Stimulated activated naive CD8-positive, alpha-beta T cell treated with anti-CD3 and anti-CD28 coated beads, Interleukin-15, Interleukin-2, amounts not matched to agents 100 ng/mL and 50 ng/mL, for 24 hours (primary cell): Measurements from ENCODE around the gene SPSB1.

ENCODE experiments used
- H3K27ac Mint-ChIP-seq: one replicate; pipeline ENCODE4 v1.8.0; 2021; ENCODE audit warnings: mild to moderate bottlenecking, mixed read lengths
- H3K27me3 Mint-ChIP-seq: one replicate; pipeline ENCODE4 v1.8.0; 2021; ENCODE audit warnings: mixed read lengths
- H3K36me3 Mint-ChIP-seq: one replicate; pipeline ENCODE4 v1.8.0; 2021; ENCODE audit warnings: low read depth, mixed read lengths
- H3K4me1 Mint-ChIP-seq: one replicate; pipeline ENCODE4 v1.8.0; 2021; ENCODE audit warnings: low read depth, mixed read lengths
- H3K4me3 Mint-ChIP-seq: one replicate; pipeline ENCODE4 v1.8.0; 2021; ENCODE audit warnings: mild to moderate bottlenecking, mixed read lengths
- H3K9me3 Mint-ChIP-seq: one replicate; pipeline ENCODE4 v1.8.0; 2021; ENCODE audit warnings: mixed read lengths

SPSB1 gene

DNA sequence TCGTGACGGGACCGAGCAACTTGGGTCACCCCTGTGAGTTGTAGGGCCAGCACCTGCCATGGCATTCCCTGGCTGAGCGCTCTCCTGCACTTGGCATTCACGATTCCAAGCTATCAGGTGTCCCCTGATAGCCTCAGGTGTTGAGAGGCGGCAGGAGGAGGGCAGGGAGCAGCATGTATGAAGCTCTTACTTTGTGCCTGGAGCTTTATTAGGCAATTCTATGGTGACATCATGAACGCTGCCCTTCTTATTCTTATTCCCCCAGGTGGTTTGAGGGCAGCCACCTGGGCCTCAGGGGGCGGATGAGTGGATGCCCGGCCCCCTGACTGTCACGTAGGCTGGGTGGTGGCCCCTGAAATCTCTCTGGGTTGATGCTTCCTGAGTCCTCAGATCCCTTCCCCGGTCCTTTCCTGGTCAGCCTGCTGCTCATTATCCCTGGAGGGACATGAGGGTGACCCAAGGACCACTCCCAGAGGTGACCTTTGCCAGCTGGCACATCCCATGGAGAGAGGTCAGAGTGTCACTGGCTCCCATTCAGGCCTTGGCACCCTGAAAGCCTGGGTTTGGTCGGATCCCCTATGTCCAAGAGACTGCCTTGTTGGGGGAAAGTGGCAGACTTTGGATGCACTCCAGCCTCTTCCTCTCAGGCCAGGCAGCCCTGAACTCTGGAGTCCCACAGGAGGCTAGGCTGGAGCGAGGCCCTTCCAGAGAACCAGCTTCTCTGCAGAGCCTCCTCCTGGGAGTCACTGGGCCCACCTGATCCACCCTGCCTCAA lies 51.9 kb downstream of the SPSB1 start:
- H3K27me3 Mint-ChIP-seq: no peaks in the 10 kb centered on the region
- peaks cover 3% of the 10 kb centered on the region for H3K9me3 Mint-ChIP-seq
- H3K4me1 Mint-ChIP-seq: no peaks in the 10 kb centered on the region
- no peak overlapping the region for H3K4me3 Mint-ChIP-seq
- no peak overlapping the region for H3K27ac Mint-ChIP-seq
- H3K36me3 Mint-ChIP-seq: no peaks in the 10 kb centered on the region

GRCh38 chr1:9345471-9345870 lies 52.8 kb downstream of the SPSB1 start:
- Mint-ChIP-seq H3K27ac (no peak overlapping the region), H3K27me3 (no peaks in the 10 kb centered on the region), H3K4me3 (no peak overlapping the region), H3K36me3 (no peaks in the 10 kb centered on the region), H3K4me1 (no peaks in the 10 kb centered on the region), H3K9me3 (peaks cover 3% of the 10 kb centered on the region)

DNA sequence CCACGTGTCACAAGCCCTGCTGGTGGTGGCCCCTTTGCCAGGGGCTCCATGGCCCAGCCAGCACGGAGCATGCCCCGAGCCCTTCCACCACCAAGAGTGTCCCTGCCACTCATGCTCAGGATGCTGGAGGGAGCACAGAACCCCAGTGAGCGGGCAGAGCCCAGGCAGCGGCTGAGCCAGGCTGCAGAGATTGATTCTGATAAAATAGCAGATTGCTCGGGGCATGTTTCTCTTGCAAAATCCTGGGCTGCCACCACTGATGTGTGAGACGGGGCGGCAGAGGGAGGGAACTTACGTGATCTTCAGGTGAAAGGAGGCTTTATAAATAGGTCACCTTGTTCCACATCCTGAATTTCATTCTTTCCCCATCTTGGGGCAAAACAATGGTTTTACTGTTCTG lies 53.2 kb downstream of the SPSB1 start:
- H3K4me3 Mint-ChIP-seq: no peak overlapping the region
- H3K36me3 Mint-ChIP-seq: no peaks in the 10 kb centered on the region
- H3K4me1 Mint-ChIP-seq: no peaks in the 10 kb centered on the region
- no peaks in the 10 kb centered on the region for H3K27me3 Mint-ChIP-seq
- peaks cover 3% of the 10 kb centered on the region for H3K9me3 Mint-ChIP-seq
- H3K27ac Mint-ChIP-seq: no peak overlapping the region

DNA sequence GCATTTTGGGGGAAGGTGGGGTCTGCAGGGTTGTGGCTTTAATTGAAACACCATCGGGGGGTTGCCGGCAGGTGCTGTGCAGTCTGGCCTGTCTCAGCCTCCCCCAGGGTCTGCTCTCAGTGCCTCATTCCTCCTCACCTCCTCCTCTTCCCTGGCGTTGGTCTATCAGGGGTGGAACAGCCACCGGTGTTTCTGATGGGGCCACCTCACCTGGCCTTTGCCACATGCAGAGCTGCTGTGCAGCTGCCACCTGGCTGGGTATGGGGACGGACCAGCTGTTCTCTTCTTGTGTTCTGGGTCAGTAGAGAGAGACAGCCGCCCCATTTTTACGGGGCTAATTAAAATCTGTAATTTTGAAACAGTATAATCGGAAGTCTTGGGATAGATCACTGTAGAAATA lies 53.9 kb downstream of the SPSB1 start:
- no peak overlapping the region for H3K27ac Mint-ChIP-seq
- H3K4me1 Mint-ChIP-seq: no peaks in the 10 kb centered on the region
- no peaks in the 10 kb centered on the region for H3K27me3 Mint-ChIP-seq
- H3K9me3 Mint-ChIP-seq: peaks cover 3% of the 10 kb centered on the region
- H3K36me3 Mint-ChIP-seq: no peaks in the 10 kb centered on the region
- no peak overlapping the region for H3K4me3 Mint-ChIP-seq

DNA sequence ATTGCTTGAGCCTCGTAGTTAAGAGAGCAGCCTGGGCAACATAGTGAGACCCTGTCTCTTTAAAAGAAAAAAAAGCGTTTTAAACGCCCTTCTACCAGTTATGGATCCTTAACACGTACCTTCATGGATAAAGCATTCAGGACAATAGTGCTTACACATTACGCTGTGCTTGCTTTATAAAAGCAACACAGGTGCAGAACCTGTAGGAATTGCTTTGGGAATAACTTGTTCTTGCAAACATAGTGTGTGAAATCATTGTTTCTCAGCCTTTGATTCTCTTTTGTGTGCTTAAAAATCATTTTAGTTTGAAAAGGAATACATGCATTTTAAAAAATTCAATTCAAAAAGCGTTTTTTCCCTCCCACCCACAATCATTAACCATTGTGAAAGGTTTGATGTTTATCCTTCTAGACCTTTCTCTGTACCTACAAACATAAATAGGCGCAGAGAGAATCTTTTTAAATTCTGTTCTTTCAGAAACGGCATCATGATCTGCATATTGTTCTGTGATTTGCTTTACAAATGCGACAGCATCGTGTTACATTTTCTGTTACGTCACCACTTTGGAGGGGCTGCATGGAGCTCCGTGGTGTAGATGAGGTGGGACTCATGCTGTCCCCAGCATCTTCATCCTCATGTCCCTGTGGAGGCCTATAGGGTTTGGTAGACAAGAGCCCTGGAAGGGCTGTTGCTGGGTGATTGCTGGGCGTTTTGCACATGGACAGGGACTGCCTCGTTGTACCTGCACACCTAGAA lies 54.6 kb downstream of the SPSB1 start:
- Mint-ChIP-seq H3K9me3 (peaks cover 3% of the 10 kb centered on the region), H3K27ac (no peak overlapping the region), H3K4me3 (no peak overlapping the region), H3K4me1 (no peaks in the 10 kb centered on the region), H3K36me3 (no peaks in the 10 kb centered on the region), H3K27me3 (no peaks in the 10 kb centered on the region)

DNA sequence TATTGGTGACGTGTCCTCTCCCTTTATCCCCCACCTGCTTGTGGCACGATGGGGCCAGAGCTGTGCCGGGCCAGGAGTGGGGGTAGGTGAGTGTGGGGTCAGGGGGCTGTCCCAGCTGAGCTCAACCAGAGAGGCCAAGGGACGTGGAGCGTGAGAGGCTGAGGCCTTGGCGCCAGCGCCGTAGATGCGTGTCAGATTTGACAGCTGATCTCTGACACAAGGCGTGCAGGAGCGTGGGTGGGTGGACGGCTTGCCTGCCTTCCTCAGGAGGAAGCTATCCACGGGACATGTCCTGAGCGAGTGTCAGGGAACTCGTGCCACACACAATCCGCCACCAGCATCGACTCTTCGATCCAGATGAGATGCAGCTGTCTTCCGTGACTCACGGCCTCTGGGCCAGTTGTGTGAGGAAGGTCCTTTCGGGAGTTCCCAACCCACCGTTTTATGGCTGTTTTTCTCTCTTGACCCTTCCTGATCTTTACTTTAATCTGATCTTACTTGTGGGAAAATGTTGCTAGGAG lies 56.7 kb downstream of the SPSB1 start:
- no peaks in the 10 kb centered on the region for H3K9me3 Mint-ChIP-seq
- H3K27ac Mint-ChIP-seq: no peak overlapping the region
- no peaks in the 10 kb centered on the region for H3K36me3 Mint-ChIP-seq
- no peaks in the 10 kb centered on the region for H3K4me1 Mint-ChIP-seq
- H3K4me3 Mint-ChIP-seq: no peak overlapping the region
- no peaks in the 10 kb centered on the region for H3K27me3 Mint-ChIP-seq

DNA sequence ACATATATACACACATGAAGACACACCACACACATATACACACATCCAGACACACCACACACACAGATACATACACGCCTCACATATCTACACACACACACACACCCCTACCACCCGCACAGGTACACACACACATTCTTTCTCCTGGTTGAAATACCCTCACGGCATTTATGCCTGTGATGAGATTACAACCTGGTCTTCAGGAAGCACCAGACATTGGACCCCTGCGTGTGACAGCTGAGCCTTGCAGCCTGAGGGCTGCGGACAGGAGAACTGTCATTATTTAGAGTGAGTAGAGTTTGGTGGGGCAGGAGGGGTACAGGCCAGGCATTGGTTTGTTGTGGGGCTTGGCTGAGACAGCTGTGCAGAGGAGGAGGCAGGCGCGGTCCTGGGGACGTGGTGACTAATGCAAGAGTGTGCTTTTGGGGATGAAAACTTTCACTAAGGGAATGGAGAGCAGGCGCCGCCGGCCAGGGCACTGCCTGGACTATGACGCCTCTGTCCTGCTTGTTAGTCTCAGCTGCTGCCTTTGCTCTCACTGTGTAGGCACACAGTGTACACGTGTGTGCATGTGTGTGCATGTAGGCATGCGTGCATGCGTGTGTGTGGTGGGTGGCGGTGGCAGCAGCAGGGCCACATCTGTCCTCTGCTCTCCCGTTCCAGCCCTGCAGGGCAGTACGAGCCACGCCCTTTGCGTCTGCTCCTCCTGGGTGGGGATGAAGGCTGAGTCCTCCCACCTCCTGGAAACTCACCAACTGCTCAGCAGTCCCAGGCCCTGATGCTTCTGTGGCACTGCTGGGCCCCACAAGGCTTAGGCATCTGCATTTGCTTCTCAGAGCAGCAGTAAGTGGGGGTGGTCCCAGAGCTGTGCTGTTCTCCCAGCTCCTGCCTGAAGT lies 57.6 kb downstream of the SPSB1 start:
- no peak overlapping the region for H3K4me3 Mint-ChIP-seq
- no peaks in the 10 kb centered on the region for H3K36me3 Mint-ChIP-seq
- no peaks in the 10 kb centered on the region for H3K27me3 Mint-ChIP-seq
- no peak overlapping the region for H3K27ac Mint-ChIP-seq
- H3K9me3 Mint-ChIP-seq: no peaks in the 10 kb centered on the region
- H3K4me1 Mint-ChIP-seq: no peaks in the 10 kb centered on the region

- Mint-ChIP-seq H3K27ac (no peak overlapping the region), H3K4me1 (no peaks in the 10 kb centered on the region), H3K9me3 (no peaks in the 10 kb centered on the region), H3K4me3 (no peak overlapping the region), H3K36me3 (no peaks in the 10 kb centered on the region), H3K27me3 (no peaks in the 10 kb centered on the region)
Measured at GRCh38 chr1:9350960-9351359, 58.3 kb downstream of the SPSB1 start.

DNA sequence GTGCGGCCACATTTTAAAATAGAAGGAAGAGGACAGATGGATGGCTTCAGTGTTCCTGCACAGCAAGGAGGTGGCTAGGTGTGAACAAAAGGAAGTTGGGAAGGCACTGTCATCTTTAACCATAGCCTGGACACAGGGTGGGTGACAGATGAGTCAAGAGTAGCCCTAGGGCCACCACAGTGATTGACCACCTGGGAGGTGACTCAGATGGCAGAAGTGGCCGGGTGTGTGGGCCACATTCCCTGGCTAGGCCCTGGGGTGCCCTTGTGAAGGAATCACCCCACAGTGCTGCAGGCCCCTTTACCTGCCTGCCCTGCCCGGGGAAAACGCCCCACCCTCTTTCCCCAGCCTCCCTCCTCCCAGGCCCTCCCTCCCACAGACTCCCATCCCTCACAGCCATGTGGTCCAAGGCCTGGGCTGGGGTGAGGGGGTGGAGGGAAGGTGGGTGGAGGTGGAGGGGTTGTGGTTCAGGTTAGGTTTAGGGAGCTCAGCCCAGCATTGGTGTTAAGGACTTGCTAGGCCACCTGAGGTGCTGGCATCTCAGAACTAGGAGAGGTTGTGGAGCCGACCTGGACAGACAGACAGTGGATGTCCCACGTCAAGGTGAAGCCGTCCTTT lies 59.1 kb downstream of the SPSB1 start:
- no peaks in the 10 kb centered on the region for H3K36me3 Mint-ChIP-seq
- no peak overlapping the region for H3K4me3 Mint-ChIP-seq
- H3K27ac Mint-ChIP-seq: no peak overlapping the region
- no peaks in the 10 kb centered on the region for H3K4me1 Mint-ChIP-seq
- H3K9me3 Mint-ChIP-seq: no peaks in the 10 kb centered on the region
- no peaks in the 10 kb centered on the region for H3K27me3 Mint-ChIP-seq

DNA sequence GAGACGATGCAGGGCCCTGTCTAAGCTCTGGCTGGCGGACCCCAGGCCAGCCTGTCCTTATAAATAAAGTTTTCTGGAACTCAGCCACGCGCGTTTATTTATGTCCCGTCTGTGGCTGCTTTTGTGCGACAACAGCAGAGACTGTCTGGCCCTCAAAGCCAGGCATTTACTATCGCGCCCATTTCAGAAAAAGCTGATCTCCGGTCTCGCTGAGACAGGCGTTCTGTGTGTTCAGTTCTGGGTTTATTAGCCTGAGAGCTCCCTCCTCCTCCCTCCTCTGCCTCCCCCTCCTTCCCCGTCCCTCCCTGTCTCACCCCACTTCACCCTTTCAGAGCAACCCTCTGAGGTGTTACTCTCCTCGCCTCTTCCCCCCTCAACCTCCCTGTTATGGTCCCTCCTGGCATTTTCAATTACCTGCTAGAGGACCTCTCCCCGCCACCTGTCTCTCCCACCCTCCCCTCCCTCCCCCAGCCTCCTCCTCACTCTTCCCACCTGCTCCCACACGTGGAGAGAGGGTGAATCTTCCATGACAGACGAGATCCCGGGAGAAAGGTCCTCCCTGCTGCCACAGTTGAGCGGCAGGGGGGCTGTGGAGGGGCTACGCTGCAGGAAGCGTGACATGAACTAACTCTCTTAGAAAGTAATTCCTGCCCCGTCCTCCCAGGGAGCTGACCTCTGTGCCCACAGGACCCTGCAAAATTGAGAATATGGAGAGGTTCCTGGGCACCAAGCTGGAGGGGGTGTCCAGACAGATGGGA lies 59.9 kb downstream of the SPSB1 start:
- no peaks in the 10 kb centered on the region for H3K27me3 Mint-ChIP-seq
- no peaks in the 10 kb centered on the region for H3K36me3 Mint-ChIP-seq
- no peak overlapping the region for H3K4me3 Mint-ChIP-seq
- no peaks in the 10 kb centered on the region for H3K9me3 Mint-ChIP-seq
- no peak overlapping the region for H3K27ac Mint-ChIP-seq
- H3K4me1 Mint-ChIP-seq: no peaks in the 10 kb centered on the region

GRCh38 chr1:9355503-9355902 lies 62.8 kb downstream of the SPSB1 start:
- Mint-ChIP-seq H3K36me3 (no peaks in the 10 kb centered on the region), H3K4me3 (no peak overlapping the region), H3K27ac (no peak overlapping the region), H3K27me3 (no peaks in the 10 kb centered on the region), H3K4me1 (no peaks in the 10 kb centered on the region), H3K9me3 (no peaks in the 10 kb centered on the region)

- Mint-ChIP-seq H3K4me3 (no peak overlapping the region), H3K36me3 (no peaks in the 10 kb centered on the region), H3K27me3 (no peaks in the 10 kb centered on the region), H3K9me3 (no peaks in the 10 kb centered on the region), H3K27ac (no peak overlapping the region), H3K4me1 (no peaks in the 10 kb centered on the region)
Measured at GRCh38 chr1:9356021-9356420, 63.3 kb downstream of the SPSB1 start.

GRCh38 chr1:9356829-9357466 lies 64.3 kb downstream of the SPSB1 start:
- Mint-ChIP-seq H3K27ac (no peak overlapping the region), H3K9me3 (no peaks in the 10 kb centered on the region), H3K4me1 (no peaks in the 10 kb centered on the region), H3K36me3 (no peaks in the 10 kb centered on the region), H3K27me3 (no peaks in the 10 kb centered on the region), H3K4me3 (no peak overlapping the region)
